K562 (cell line): Measurements from ENCODE around the gene OR51V1. TPM values are rescaled to one million over a fixed set of nuclear protein-coding genes. Genes with fewer than 3 reads are reported as not detected.
A peak's percentile ranks its signal among the peaks of the same experiment; 100 is the strongest.

ENCODE experiments used
- CHD4 ChIP-seq: fragments of 200-600 bp; sonication (generic); IDR thresholded peaks from 3 replicates; pipeline ENCODE4 v1.6.1; 2012; ENCODE audit warnings: low read depth, mild to moderate bottlenecking, mixed read lengths, low read length, inconsistent platforms; ENCODE audit not compliant: insufficient read depth, insufficient replicate concordance, poor library complexity, severe bottlenecking
- EGR1 ChIP-seq: fragments of 450-650 bp; conservative IDR thresholded peaks from 2 replicates; pipeline ENCODE4 v1.6.1; 2017; ENCODE audit warnings: mild to moderate bottlenecking
- ERF ChIP-seq: fragments of 450-650 bp; formaldehyde crosslinking; IDR thresholded peaks from 2 replicates; pipeline ENCODE4 v1.4.0; 2020; ENCODE audit warnings: mild to moderate bottlenecking, mixed read lengths
- FOXP4 ChIP-seq: sonication (generic); formaldehyde crosslinking; IDR thresholded peaks from 2 replicates; pipeline ENCODE4 v1.8.0; 2022; ENCODE audit warnings: mild to moderate bottlenecking, missing genetic modification reagents, borderline replicate concordance
- FUS ChIP-seq: fragments of 200-400 bp; formaldehyde crosslinking; optimal IDR thresholded peaks from 2 replicates; pipeline ENCODE3; 2017; ENCODE audit warnings: low read depth, low read length
- HDGF ChIP-seq: fragments of 450-650 bp; IDR thresholded peaks from 2 replicates; pipeline ENCODE4 v1.6.1; 2016
- JUN ChIP-seq, 2 experiments: sonication (generic) in 1 of 2; formaldehyde crosslinking in 1 of 2; IDR thresholded peaks; 2 replicates each; pipeline versions ENCODE4 v1.6.1 to v1.8.0; 2012 to 2022; ENCODE audit warnings: borderline replicate concordance in 2 of 2, mild to moderate bottlenecking in 2 of 2, improper control_type of control experiment in 1 of 2, low read depth in 1 of 2, low read length in 1 of 2, missing genetic modification reagents in 1 of 2
- MAFK ChIP-seq: IDR thresholded peaks from 2 replicates; pipeline ENCODE4 v1.6.1; 2011; ENCODE audit warnings: low read length, improper control_type of control experiment
- MCM5 ChIP-seq: fragments of 450-650 bp; IDR thresholded peaks from 2 replicates; pipeline ENCODE4 v1.6.1; 2016; ENCODE audit warnings: low read depth
- NFRKB ChIP-seq: fragments of 450-650 bp; IDR thresholded peaks from 2 replicates; pipeline ENCODE4 v1.6.1; 2016; ENCODE audit warnings: low read depth
- NR1H2 ChIP-seq: sonication (generic); formaldehyde crosslinking; IDR thresholded peaks from 2 replicates; pipeline ENCODE4 v1.4.0; 2020; ENCODE audit warnings: mild to moderate bottlenecking, missing genetic modification reagents
- POLR2AphosphoS5 ChIP-seq: IDR thresholded peaks from 2 replicates; pipeline ENCODE4 v1.6.1; 2011; ENCODE audit warnings: mild to moderate bottlenecking, low read depth, low read length, moderate library complexity; ENCODE audit not compliant: control insufficient read depth, insufficient read depth
- POLR3A ChIP-seq: IDR thresholded peaks from 2 replicates; pipeline ENCODE4 v1.6.1; 2011; ENCODE audit warnings: borderline replicate concordance, mild to moderate bottlenecking, moderate library complexity; ENCODE audit not compliant: insufficient read length, insufficient read depth; ENCODE audit errors: extremely low read depth
- SMARCA4 ChIP-seq: fragments of 450-650 bp; IDR thresholded peaks from 2 replicates; pipeline ENCODE4 v1.6.1; 2016
- ZBTB11 ChIP-seq, 3 experiments: fragments of 200-800 bp in 1 of 3; fragments of 250-450 bp in 1 of 3; fragments of 450-650 bp in 1 of 3; sonication (Bioruptor Pico) in 1 of 3; sonication (Bioruptor generic) in 1 of 3; formaldehyde crosslinking in 1 of 3; IDR thresholded peaks; 2 replicates each; pipeline versions ENCODE4 v1.6.1 to v1.8.0; 2016 to 2022; ENCODE audit warnings: mild to moderate bottlenecking in 2 of 3, missing genetic modification characterization in 2 of 3, missing compliant biosample characterization in 1 of 3, moderate library complexity in 1 of 3
- ZNF175 ChIP-seq: fragments of 200-800 bp; sonication (Bioruptor generic); IDR thresholded peaks from 2 replicates; pipeline ENCODE4 v1.6.1; 2016; ENCODE audit warnings: low read depth, mild to moderate bottlenecking, missing genetic modification characterization, missing compliant biosample characterization
- ZNF184 ChIP-seq: sonication (generic); formaldehyde crosslinking; IDR thresholded peaks from 2 replicates; pipeline ENCODE4 v1.5.0; 2020; ENCODE audit warnings: missing genetic modification reagents
- ZNF561 ChIP-seq: fragments of 450-650 bp; formaldehyde crosslinking; conservative IDR thresholded peaks from 2 replicates; pipeline ENCODE4 v1.4.0; 2020; ENCODE audit warnings: mild to moderate bottlenecking, moderate library complexity
- ZNF764 ChIP-seq: fragments of 250-450 bp; sonication (Bioruptor Pico); IDR thresholded peaks from 2 replicates; pipeline ENCODE4 v1.4.0; 2020; ENCODE audit warnings: low read depth, mild to moderate bottlenecking, moderate library complexity
- polyA plus RNA-seq, 8 experiments: library from polyadenylated mRNA; depleted of rRNA in 4 of 8; stranded (reverse) in 5 of 8; unstranded in 3 of 8; fragments of >200 nt; fragmentation: Nextera tagmentation in 2 of 8; fragmentation: Illumina TruSeq in 1 of 8; extraction: Ambion mirVana in 2 of 8; extraction: Trizol in 1 of 8; gene quantifications; 2 replicates each; pipeline versions ENCODE4 v1.2.1 to v1.2.3, GENCODE V29; 2011 to 2014; ENCODE audit warnings: inconsistent platforms in 1 of 8, missing spikeins in 1 of 8
- total RNA-seq, 7 experiments: library from RNA; depleted of rRNA in 6 of 7; stranded (reverse); fragments of >200 nt in 6 of 7; fragmentation: Illumina TruSeq in 2 of 7; extraction: Trizol in 2 of 7; gene quantifications; 2 replicates each; pipeline versions ENCODE4 v1.2.1 to v1.2.3, GENCODE V29; 2011 to 2021; ENCODE audit warnings: low replicate concordance in 1 of 7
- TF ChIP-seq, protein P1 (sequence below), 2 experiments: fragments of 450-650 bp; IDR thresholded peaks; 2 replicates each; pipeline ENCODE4 v1.6.1; 2016

OR51V1 gene
- total and polyA plus RNA-seq, 9 of the 15 experiments (the other 6 are each of a cell fraction or from before 2014, with no cell fraction given) = not detected

DNA sequence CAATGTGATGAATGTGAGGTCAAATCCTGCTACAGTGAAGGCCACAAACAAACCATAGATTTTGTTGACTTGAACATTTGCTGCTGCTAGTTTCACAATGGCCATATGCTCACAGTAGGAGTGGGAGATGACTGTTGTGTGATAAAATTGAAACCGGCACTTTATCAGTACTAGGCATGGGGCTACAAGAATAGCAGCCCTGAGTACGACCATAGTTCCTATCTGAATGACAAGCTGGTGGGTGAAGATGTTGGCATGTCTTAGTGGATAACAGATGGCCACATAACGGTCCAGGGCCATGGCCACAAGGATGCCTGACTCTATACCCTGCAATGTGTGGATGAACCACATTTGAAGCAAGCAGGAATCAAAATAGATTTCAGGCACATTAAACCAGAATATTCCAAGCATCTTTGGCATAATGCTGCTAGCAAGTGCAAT is 48.7 kb downstream of the OR51V1 start (continued):
- TF ChIP-seq JUN (IDR thresholded peaks at IDR 0.05; ENCODE audit: borderline replicate concordance, low read depth, low read length) (no peak), JUN (CRISPR knock-in tag; IDR thresholded peaks at IDR 0.05; ENCODE audit: borderline replicate concordance) (no peak), ERF (CRISPR knock-in tag) (peak; percentile 39; the same call in 1 of the 2 replicates), FUS (no peak), POLR3A (no peak), ZNF184 (CRISPR knock-in tag) (no peak), ZNF175 (CRISPR knock-in tag) (no peak), EGR1 (peak; percentile 35; the same call in 1 of the 2 replicates), NFRKB (no peak), POLR2AphosphoS5 (peak; percentile 95), HDGF (no peak), CHD4 (no peak), FOXP4 (no peak), SMARCA4 (peak; percentile 91), ZNF764 (CRISPR knock-in tag) (no peak), ZNF561 (CRISPR knock-in tag) (no peak), MCM5 (no peak), ZBTB11 (CRISPR knock-in tag; IDR thresholded peaks at IDR 0.05) (peak in 1 of 3 experiments; percentile 78; a peak in 2 of 6 replicates), MAFK (no peak; the same call in 1 of the 2 replicates), NR1H2 (CRISPR knock-in tag) (no peak)
- TF ChIP-seq, protein P1, sequence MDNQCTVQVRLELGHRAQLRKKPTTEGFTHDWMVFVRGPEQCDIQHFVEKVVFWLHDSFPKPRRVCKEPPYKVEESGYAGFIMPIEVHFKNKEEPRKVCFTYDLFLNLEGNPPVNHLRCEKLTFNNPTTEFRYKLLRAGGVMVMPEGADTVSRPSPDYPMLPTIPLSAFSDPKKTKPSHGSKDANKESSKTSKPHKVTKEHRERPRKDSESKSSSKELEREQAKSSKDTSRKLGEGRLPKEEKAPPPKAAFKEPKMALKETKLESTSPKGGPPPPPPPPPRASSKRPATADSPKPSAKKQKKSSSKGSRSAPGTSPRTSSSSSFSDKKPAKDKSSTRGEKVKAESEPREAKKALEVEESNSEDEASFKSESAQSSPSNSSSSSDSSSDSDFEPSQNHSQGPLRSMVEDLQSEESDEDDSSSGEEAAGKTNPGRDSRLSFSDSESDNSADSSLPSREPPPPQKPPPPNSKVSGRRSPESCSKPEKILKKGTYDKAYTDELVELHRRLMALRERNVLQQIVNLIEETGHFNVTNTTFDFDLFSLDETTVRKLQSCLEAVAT (IDR thresholded peaks at IDR 0.05) = no peak
